GM12874 (cell line): ENCODE results near the gene TSN.

Experiments used
- CTCF ChIP-seq: IDR thresholded peaks from 2 replicates; pipeline ENCODE4 v1.5.1; 2011; ENCODE audit warnings: low read depth, mild to moderate bottlenecking, control low read depth, low read length, moderate library complexity; ENCODE audit not compliant: insufficient read depth

TSN gene

DNA sequence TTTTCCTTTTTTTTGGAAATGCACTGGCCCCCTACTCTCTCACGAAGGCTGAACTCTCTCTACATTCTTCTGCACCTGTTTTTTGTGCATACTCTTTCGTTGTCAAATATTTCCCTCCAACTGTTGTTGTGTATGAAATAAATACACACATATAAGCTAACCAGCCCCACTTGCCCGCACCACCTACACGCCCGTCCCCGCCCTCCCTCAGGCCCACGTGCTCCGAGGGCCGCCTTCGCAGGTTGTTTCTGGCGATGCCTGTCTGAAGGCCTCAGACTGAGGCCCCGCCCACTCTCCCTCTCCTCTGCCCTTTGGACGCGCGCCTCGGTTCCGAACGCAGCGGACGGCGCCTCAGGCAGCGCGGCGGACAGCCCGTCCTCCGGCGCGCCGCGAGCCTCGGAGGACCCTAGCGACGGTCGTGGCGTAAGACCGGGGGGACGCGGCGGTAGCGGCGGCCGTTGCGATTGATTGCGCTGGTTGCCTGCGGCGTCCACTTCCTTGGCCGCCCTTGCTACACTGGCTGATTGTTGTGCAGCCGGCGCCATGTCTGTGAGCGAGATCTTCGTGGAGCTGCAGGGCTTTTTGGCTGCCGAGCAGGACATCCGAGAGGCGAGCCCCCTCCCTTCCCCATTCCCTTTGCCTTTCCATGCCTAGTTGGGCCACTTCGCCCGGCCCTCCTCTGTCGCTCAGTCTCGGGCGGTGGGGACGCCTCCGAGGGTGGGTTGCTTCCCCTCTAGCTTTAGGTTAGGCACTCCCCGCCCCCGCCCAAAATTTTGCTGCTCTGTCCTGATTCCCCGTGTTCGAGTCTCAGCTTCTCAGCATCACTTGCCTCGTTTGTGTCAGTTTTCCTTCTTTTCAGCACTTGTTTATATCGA is at the start of gene TSN:
Gene TSN (plus strand): TSS at position 415 of the 875 bp plus-strand sequence. CDS start 129 bp downstream, at position 544.
- TF ChIP-seq CTCF, result no peak

- TF ChIP-seq CTCF, result no peak
These were observed 49.5 kb upstream of the TSN start for GRCh38 chr2:121705958-121706357.

DNA sequence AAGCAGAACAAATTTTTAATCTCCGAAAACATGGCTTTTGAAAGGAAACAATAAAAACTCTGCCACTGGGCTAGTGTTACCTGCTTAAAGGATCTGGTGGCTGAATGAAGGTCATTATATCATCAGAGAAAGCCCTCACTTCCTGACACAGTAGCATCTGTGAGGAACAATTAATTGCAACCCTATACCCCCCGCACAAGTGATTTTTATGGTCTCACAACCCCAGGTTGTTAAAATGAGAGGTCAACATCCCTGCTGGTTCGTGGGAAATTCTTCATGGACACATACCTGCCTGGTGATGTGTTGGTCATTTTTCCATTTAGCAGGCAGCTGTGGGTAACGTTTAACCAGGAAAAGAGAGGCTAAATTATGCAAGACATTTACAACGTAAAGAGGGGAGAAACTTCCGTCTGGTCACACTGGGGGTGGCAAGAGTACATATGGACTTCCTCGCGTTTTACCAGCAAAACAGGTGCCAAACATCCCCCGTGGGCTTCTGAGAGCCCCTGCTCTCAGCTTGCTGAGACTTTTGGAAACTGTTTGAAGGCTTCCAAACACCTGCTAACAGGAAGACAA is 48.0 kb upstream of the TSN start:
- no peak for TF ChIP-seq CTCF

GRCh38 chr2:121707920-121708361 is 47.5 kb upstream of the TSN start:
- no peak for TF ChIP-seq CTCF

GRCh38 chr2:121709776-121710469 is 45.5 kb upstream of the TSN start:
- TF ChIP-seq CTCF, result no peak

DNA sequence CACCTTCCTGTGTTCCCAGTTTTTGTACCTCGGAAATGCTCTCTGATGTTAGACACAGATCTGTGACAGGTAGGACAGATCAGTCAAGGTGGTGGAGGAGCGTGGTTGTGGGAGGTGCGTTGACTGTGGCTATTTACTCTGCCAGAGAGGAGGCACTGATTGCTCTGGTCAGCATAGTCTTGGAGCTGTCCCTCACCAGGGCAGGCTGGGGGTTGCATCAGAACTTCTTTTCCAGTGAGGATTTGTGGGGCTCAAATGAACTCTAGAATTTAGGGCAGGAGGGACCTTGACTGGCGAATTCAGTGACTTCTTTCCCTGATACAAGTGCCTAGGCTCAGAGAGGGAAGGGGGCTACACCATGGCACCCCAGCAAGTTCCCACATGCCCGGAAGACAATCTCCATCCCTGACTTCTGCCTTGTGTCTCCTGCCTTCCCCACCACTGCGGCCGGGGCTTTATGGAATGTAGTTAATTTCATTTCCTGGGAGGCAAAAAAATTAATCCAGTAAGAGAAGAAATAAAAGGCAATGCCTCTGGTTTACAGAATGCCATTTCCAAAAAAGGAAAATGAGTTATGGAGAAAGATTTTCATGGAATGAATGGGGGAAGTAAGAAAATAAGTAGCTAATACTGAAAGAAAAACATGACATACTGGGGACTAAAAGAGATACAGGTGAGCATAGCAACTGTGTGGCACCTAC is 44.8 kb upstream of the TSN start:
- TF ChIP-seq CTCF, result no peak

GRCh38 chr2:121716126-121716525 is 39.3 kb upstream of the TSN start:
- TF ChIP-seq CTCF, result no peak
